ENCODE measurements around the gene KCNIP4.

DNA sequence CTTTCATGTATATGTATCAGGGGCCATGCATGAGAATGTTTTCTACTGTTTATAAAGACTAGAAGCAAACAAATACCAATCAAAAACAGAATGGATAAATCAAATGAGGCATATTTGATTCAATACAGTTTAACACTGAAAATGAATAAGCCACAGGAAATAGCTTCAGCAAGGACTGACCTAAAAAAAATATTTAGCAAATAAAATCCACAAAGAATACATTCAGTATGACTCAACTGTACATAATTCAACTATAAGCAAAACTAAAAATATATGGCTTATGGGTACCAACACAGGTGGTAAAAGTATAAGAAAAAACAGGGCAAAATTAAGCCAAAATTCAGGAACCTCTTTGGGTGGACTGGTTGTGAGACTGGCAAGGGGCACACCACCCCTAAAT is 112.9 kb downstream of the KCNIP4 start:
- TF ChIP-seq CTCF (IDR thresholded peaks at IDR 0.05) = no peak
- TF ChIP-seq EZH2 (IDR thresholded peaks at IDR 0.05) = no peak
- TF ChIP-seq EZH2phosphoT487 (IDR thresholded peaks at IDR 0.05) = no peak
